Tibial artery (tissue), 4 donors: Measurements from ENCODE around the gene ISLR2.
"Not testable (repeated sequence)": the region's sequence is repeated elsewhere in the genome, so short reads cannot be mapped to it uniquely, and the experiment has no call there.

ENCODE experiments used
- DNase-seq, 2 donors: peaks; one replicate each; pipeline ENCODE4 v3.0.0-alpha.2; 2019
- H3K27ac ChIP-seq, 2 donors: fragments of 200-600 bp; sonication (generic) in 1 of 2; 1 replicate in 1 of 2; 2 replicates in 1 of 2; pipeline ENCODE4 v1.5.1; 2018 to 2019; ENCODE audit warnings: mild to moderate bottlenecking in 1 of 2
- H3K27me3 ChIP-seq, 2 donors: fragments of 200-600 bp; sonication (generic) in 1 of 2; one replicate each; pipeline versions ENCODE4 v1.5.1 to v1.6.0; 2016 to 2019
- H3K36me3 ChIP-seq, 3 donors: fragments of 200-600 bp; sonication (generic) in 2 of 3; one replicate each; pipeline ENCODE4 v1.5.1; 2016 to 2019; ENCODE audit warnings: mild to moderate bottlenecking in 2 of 3
- H3K4me1 ChIP-seq, 4 donors: fragments of 200-600 bp; sonication (generic) in 2 of 4; 1 replicate in 3 of 4; 2 replicates in 1 of 4; pipeline ENCODE4 v1.5.1; 2016 to 2019
- H3K4me3 ChIP-seq, 2 donors: fragments of 200-600 bp; sonication (generic) in 1 of 2; 1 replicate in 1 of 2; 2 replicates in 1 of 2; pipeline ENCODE4 v1.5.1; 2018 to 2019; ENCODE audit warnings: mild to moderate bottlenecking in 2 of 2
- H3K9me3 ChIP-seq, 3 donors: fragments of 200-600 bp; sonication (generic) in 1 of 3; one replicate each; pipeline ENCODE4 v1.5.1; 2016 to 2019
- intact Hi-C: fragments of 100-400 bp; cut with DNase I; formaldehyde crosslinking; loops from one replicate; pipeline ENCODE4 v1.15.0; 2023; ENCODE audit warnings: low total_unique reads
- TF ChIP-seq, protein P1 (sequence below), 2 experiments: fragments of 200-600 bp in 1 of 2; fragments of 450-650 bp in 1 of 2; IDR thresholded peaks; one replicate each; pipeline ENCODE4 v1.5.1; 2017 to 2019; ENCODE audit warnings: antibody characterized with exemption in 2 of 2, mild to moderate bottlenecking in 1 of 2, moderate library complexity in 1 of 2

The ISLR2 gene, protein sequence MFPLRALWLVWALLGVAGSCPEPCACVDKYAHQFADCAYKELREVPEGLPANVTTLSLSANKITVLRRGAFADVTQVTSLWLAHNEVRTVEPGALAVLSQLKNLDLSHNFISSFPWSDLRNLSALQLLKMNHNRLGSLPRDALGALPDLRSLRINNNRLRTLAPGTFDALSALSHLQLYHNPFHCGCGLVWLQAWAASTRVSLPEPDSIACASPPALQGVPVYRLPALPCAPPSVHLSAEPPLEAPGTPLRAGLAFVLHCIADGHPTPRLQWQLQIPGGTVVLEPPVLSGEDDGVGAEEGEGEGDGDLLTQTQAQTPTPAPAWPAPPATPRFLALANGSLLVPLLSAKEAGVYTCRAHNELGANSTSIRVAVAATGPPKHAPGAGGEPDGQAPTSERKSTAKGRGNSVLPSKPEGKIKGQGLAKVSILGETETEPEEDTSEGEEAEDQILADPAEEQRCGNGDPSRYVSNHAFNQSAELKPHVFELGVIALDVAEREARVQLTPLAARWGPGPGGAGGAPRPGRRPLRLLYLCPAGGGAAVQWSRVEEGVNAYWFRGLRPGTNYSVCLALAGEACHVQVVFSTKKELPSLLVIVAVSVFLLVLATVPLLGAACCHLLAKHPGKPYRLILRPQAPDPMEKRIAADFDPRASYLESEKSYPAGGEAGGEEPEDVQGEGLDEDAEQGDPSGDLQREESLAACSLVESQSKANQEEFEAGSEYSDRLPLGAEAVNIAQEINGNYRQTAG

DNA sequence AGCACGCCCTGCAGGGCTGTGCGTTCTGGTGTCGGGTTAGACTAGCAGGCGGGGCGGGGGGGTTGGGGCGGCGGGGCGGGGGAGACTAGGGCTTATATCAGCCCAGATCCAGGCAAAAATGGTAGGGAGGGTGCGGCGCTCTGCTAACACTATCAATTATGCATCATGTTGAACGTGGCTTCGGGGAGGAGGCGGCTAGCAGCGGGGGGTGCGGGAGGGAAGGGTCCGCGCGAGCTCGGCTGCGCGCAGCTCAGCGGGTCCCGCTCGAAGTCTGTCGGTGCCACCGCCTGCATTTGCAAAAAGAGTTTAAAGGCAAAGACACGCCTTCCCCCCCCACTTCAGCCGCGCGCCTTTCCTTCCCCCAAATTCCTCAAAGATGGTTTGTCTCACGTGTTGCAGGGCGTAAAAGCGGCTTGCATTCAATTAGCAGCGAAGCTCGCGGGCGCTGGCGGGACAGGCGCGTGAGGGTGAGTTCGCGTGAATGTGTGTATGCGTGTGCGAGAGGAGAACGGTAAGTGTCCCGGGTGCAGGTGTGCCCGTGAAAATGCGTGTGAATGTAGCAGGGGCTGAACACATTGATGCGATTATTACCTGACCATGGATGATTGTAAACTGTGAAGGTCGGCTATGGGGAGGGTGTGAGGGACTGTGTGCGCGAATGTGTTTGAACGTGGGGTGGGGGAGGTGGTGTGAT is at the start of gene ISLR2:
TSS of gene ISLR2 (plus strand) at position 432 of the 694 bp plus-strand sequence. CDS start 2,169 bp downstream, outside the sequence.
- no peak for DNase-seq
- Histone ChIP-seq H3K4me3 (peak within 1 kb of the TSS in 1 of 2 donors; percentile 6), H3K27me3 (peaks cover 0 to 90% of the 10 kb centered on the region in 2 donors), H3K27ac (no peak within 1 kb of the TSS), H3K9me3 (peaks cover 0 to 17% (median 5%) of the 10 kb centered on the region in 3 donors), H3K36me3 (no peaks in the 10 kb centered on the region), H3K4me1 (peaks cover 0 to 51% (median 34%) of the 10 kb centered on the region in 4 donors)
- TF ChIP-seq, protein P1, sequence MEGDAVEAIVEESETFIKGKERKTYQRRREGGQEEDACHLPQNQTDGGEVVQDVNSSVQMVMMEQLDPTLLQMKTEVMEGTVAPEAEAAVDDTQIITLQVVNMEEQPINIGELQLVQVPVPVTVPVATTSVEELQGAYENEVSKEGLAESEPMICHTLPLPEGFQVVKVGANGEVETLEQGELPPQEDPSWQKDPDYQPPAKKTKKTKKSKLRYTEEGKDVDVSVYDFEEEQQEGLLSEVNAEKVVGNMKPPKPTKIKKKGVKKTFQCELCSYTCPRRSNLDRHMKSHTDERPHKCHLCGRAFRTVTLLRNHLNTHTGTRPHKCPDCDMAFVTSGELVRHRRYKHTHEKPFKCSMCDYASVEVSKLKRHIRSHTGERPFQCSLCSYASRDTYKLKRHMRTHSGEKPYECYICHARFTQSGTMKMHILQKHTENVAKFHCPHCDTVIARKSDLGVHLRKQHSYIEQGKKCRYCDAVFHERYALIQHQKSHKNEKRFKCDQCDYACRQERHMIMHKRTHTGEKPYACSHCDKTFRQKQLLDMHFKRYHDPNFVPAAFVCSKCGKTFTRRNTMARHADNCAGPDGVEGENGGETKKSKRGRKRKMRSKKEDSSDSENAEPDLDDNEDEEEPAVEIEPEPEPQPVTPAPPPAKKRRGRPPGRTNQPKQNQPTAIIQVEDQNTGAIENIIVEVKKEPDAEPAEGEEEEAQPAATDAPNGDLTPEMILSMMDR (IDR thresholded peaks at IDR 0.05) = no peak
- intact Hi-C loops = no loop called here

DNA sequence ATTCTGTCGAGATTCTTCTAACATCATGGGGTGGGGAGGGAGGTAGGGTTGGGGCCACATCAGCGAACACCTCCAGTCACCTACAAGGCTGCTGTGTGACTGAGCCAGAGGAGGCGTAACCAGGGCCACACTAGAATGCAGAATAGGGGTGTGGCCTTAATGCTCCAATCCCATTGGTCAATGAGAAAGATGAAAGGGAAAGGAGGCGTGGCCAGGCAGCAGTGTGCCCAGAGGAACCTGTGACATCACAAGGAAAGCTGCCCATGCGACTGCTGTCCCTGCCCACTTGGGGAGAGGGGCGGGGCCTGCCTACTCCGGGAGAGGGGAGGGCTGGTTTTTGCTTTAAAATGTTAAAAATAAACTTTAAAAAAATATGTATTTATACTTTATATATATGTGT is 47.9 kb upstream of the ISLR2 start, which contains the start of gene GOLGA6A:
TSS of gene GOLGA6A (minus strand) at position 101 of the 400 bp plus-strand sequence. CDS start at position 60, 41 bp downstream.
- H3K4me1 ChIP-seq, DNase-seq, H3K9me3 ChIP-seq, intact Hi-C loops, H3K36me3 ChIP-seq, H3K4me3 ChIP-seq, H3K27ac ChIP-seq, H3K27me3 ChIP-seq: not testable (repeated sequence)

DNA sequence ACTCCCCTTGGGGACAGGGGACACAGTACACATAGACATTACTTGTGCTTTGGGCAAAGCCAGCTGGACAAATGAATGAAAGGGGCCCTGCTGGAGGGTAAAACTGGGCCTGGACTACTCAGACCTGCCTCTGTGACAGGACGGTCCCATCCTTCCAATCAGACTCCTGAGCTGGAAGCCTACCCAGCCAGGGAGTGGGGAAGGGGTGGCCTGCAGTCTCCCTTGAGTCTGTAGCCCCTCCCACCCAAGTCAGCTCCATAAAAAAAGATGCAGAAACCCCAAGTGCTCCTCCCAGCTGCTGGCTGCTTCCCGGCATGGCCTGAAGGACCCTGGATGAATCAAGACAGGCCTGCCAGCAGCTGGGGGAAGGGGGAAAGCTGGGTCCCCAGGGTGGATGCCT is 35.8 kb upstream of the ISLR2 start:
- DNase-seq, H3K36me3 ChIP-seq, H3K4me3 ChIP-seq, H3K9me3 ChIP-seq, intact Hi-C loops, H3K4me1 ChIP-seq, H3K27ac ChIP-seq, H3K27me3 ChIP-seq: not testable (repeated sequence)

DNA sequence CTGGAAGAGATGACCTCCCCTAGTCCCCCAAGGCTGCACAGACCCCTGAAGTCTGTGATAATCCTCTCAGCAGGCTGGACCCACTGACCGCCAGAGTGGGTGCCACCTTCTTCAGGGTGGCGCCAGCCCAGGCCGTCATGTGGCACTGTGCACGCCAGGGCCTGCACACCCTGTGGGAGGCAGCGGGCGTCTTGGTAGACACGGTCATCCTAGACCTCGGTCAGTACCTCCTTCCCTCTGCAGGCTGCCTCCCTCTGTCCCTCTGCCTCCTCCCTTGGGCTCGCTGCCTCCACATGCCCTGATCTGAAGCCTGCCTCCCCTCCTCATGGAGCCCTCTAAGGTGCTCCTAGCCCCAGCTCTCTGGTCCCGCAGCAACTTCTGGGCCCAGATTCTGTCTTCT is 34.8 kb upstream of the ISLR2 start:
- H3K4me1 ChIP-seq, H3K27me3 ChIP-seq, H3K36me3 ChIP-seq, H3K27ac ChIP-seq, intact Hi-C loops, H3K4me3 ChIP-seq, DNase-seq, H3K9me3 ChIP-seq: not testable (repeated sequence)

DNA sequence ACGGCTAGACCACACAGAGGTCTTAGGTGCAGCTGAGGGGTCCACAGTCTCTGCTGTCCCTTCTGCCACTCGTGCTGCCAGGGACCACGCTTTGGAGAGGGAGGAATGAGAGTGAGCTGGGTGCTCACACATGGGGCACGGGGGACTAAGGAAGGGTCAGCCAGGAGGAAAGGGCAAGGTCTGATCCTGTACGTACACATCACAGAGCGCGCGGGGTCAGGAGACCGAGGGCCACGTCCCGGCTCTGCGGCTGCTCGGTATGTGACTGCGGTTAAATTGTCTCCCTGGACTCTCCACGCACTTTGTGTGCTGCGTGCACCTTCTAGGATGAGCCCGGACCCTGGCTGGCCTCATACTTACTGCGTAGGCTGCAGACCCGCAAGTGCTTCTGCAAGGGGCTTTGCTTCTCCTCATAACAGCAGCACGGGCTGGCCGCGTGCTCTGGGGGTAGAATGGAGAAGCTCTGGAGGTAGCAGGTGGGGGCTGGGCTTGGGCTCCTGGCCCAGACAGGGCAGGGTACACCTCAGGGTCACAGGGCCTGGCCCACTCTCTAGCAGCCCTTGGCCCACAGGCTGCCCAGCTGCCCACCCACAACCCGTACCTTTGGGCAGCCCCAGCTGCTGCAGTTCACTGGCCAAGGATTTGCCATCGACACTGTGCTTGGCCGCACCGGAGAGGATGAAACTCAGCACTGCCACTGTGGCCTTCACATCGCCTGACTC is 33.5 kb upstream of the ISLR2 start:
- H3K4me3 ChIP-seq, H3K36me3 ChIP-seq, H3K9me3 ChIP-seq, DNase-seq, H3K4me1 ChIP-seq, intact Hi-C loops, H3K27ac ChIP-seq, H3K27me3 ChIP-seq: not testable (repeated sequence)

DNA sequence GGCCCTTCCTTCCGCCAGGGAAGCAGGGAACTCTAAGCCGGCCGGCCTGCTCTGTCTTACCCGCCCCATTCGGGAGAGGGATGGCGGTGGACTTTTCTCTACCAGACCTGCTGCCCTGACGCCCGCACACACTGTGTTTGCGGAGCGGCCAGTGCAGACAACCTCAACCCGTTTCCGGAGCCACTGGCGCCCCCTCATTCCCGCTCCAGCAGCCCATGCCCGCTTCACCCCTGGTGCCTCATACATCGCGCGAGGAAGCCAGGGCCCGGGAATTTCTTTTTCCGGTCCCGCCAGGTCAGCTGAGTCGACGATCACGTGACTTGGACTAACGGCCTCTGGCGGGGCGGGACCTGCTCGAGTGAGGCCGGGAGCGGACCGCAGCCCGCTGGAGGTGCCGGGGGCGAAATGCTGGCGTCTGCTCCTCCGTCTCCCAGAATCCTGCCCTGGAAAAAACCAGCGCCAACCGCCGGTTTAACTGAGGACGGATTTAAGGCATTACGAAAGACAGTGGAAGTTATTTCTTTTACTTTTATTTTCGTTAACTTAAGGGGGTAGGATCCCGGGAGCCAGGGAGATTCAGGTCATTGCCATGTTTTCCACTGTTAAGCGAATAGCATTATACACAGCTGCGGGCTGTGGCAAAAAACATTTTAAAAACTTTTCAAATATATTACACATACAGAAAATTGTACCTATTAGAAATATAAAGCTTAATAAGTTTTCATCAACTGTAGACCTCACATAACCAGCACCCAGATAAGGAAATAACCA is 30.2 kb upstream of the ISLR2 start:
- H3K9me3 ChIP-seq, H3K4me1 ChIP-seq, intact Hi-C loops, H3K36me3 ChIP-seq, H3K27me3 ChIP-seq: not testable (repeated sequence)
- Histone ChIP-seq H3K27ac (peak overlapping the region; percentile 57 to 62), H3K4me3 (peak overlapping the region; percentile 45 to 50)
- DNase-seq = peak; percentile 85 to 95

DNA sequence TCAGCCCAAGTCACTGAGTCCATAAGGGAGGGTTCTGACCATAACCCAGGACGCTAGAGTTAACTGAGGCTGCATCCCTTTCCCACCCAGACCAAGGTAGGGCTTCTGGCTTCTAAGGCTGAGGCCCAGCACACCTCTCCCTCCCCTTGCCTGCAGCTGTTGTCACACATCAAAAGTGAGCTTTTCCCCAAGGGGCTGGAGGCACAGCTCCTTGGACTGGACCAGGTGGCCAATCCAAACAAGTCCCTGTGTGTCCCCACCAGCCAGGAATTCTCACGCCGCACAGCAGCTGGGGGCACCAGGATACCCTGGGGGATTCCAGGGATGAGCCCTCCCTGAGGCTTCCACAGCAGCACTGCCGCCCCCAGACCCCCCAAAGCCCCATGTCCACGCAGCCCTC is 22.3 kb upstream of the ISLR2 start:
- H3K27me3 ChIP-seq = peaks cover 0 to 18% of the 10 kb centered on the region in 2 donors
- no peak for DNase-seq
- no peaks in the 10 kb centered on the region for H3K4me1 ChIP-seq
- TF ChIP-seq, protein P1 (IDR thresholded peaks at IDR 0.05) = no peak
- no peak overlapping the region for H3K4me3 ChIP-seq
- no peaks in the 10 kb centered on the region for H3K36me3 ChIP-seq
- intact Hi-C loops = no loop called here
- no peak overlapping the region for H3K27ac ChIP-seq
- H3K9me3 ChIP-seq = no peaks in the 10 kb centered on the region

DNA sequence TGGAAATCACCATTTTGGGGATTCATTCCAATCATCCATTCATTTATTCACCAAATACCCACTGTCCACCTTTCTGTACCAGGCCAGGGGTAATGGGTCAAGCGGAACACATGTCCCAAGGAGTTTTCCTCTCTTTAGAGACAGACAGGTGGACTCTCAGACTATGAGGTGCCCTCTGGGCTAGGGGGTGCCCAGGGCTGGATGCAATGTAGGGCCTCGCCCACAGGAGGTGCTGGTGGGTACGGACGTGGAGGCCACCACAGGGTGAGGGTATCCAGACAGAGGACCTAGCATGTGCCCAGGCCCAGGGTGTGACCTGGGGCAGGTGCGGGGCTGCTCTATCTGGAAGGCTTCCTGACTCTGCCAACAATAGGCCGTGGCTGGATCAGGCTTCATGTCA is 21.8 kb upstream of the ISLR2 start:
- H3K36me3 ChIP-seq, H3K4me3 ChIP-seq, H3K9me3 ChIP-seq, H3K4me1 ChIP-seq, intact Hi-C loops, H3K27ac ChIP-seq, DNase-seq: not testable (repeated sequence)
- H3K27me3 ChIP-seq = peaks cover 0 to 18% of the 10 kb centered on the region in 2 donors
